Anterior cingulate cortex (tissue), 58 donors: ENCODE measurements around the gene TCF12.
A peak's percentile ranks its signal among the peaks of the same experiment; 100 is the strongest.
"Not testable (repeated sequence)": the region's sequence is repeated elsewhere in the genome, so short reads cannot be mapped to it uniquely, and the experiment has no call there.

Experiments
- DNase-seq, 58 donors: peaks; one replicate each; lab custom pipeline; 2025; lab: John Stamatoyannopoulos, UW

TCF12 gene

GRCh38 chr15:56913670-56914069 lies 4.8 kb upstream of the TCF12 start:
- DNase-seq, result no peak

- DNase-seq, result no peak
These were observed 2.6 kb upstream of the TCF12 start for GRCh38 chr15:56915888-56916287.

GRCh38 chr15:56916825-56917477 lies 1.5 kb upstream of the TCF12 start:
- no peak for DNase-seq

GRCh38 chr15:56917652-56918045 lies 795 bp upstream of the TCF12 start:
- peak in 24 of 58 donors; percentile 23 to 78 (median 52) for DNase-seq

- DNase-seq, result peak in 35 of 58 donors; percentile 11 to 66 (median 40)
These were observed 676 bp downstream of the TCF12 start for GRCh38 chr15:56919031-56919608.

GRCh38 chr15:56919609-56920366 lies 1.3 kb downstream of the TCF12 start:
- peak in 37 of 58 donors; percentile 6 to 66 (median 31) for DNase-seq

GRCh38 chr15:56920367-56920627 lies 1.9 kb downstream of the TCF12 start:
- no peak for DNase-seq

GRCh38 chr15:56923174-56923591 lies 4.7 kb downstream of the TCF12 start:
- DNase-seq, result no peak

- no peak for DNase-seq
These were observed 9.4 kb downstream of the TCF12 start for GRCh38 chr15:56927816-56928215.

- DNase-seq, result no peak
These were observed 11.0 kb downstream of the TCF12 start for GRCh38 chr15:56929399-56929798.

GRCh38 chr15:56929933-56930332 lies 11.5 kb downstream of the TCF12 start:
- no peak for DNase-seq

- no peak for DNase-seq
These were observed 12.3 kb downstream of the TCF12 start for GRCh38 chr15:56930669-56931313.

GRCh38 chr15:56931639-56932508 lies 13.4 kb downstream of the TCF12 start:
- no peak for DNase-seq

- not testable (repeated sequence) for DNase-seq
These were observed 14.0 kb downstream of the TCF12 start for GRCh38 chr15:56932509-56932868.

GRCh38 chr15:56933410-56933809 lies 15.0 kb downstream of the TCF12 start:
- DNase-seq, result no peak

- DNase-seq, result no peak
These were observed 15.4 kb downstream of the TCF12 start for GRCh38 chr15:56933811-56934210.

GRCh38 chr15:56934269-56934668 lies 15.8 kb downstream of the TCF12 start:
- DNase-seq, result peak in 1 of 58 donors; percentile 8

- no peak for DNase-seq
These were observed 18.5 kb downstream of the TCF12 start for GRCh38 chr15:56936929-56937328.

GRCh38 chr15:56939257-56939656 lies 20.8 kb downstream of the TCF12 start:
- no peak for DNase-seq

GRCh38 chr15:56940388-56940787 lies 21.9 kb downstream of the TCF12 start:
- DNase-seq, result no peak

GRCh38 chr15:56942118-56942517 lies 23.7 kb downstream of the TCF12 start:
- DNase-seq, result no peak
